Neuronal stem cell (in vitro differentiated cells): ENCODE data around the gene TUBA1C.
"Not testable (repeated sequence)": the region's sequence is repeated elsewhere in the genome, so short reads cannot be mapped to it uniquely, and the experiment has no call there.

Experiments
- DNase-seq: peaks from one replicate; pipeline ENCODE4 v3.0.0-alpha.2; 2013; ENCODE audit warnings: low spot score
- H2AFZ ChIP-seq: one replicate; pipeline ENCODE4 v1.6.1; 2013; ENCODE audit warnings: mild to moderate bottlenecking, low read length, inconsistent platforms
- H2AK5ac ChIP-seq: 2 replicates; pipeline ENCODE4 v1.6.1; 2013; ENCODE audit warnings: low read depth, mild to moderate bottlenecking, inconsistent platforms, low read length, moderate library complexity, mixed read lengths
- H2BK120ac ChIP-seq: 2 replicates; pipeline ENCODE4 v1.6.1; 2013; ENCODE audit warnings: low read depth, mild to moderate bottlenecking, inconsistent platforms, low read length, moderate library complexity, mixed read lengths
- H2BK12ac ChIP-seq: one replicate; pipeline ENCODE4 v1.6.1; 2013; ENCODE audit warnings: low read length, inconsistent platforms
- H2BK15ac ChIP-seq: 2 replicates; pipeline ENCODE4 v1.6.1; 2013; ENCODE audit warnings: mild to moderate bottlenecking, low read length, inconsistent platforms, mixed read lengths
- H2BK5ac ChIP-seq: one replicate; pipeline ENCODE4 v1.6.1; 2013; ENCODE audit warnings: inconsistent platforms, mild to moderate bottlenecking, low read length, moderate library complexity
- H3K14ac ChIP-seq: one replicate; pipeline ENCODE4 v1.6.1; 2013; ENCODE audit warnings: low read length, inconsistent platforms
- H3K18ac ChIP-seq: 2 replicates; pipeline ENCODE4 v1.6.1; 2013; ENCODE audit warnings: low read length, inconsistent platforms
- H3K23ac ChIP-seq: 2 replicates; pipeline ENCODE4 v1.6.1; 2013; ENCODE audit warnings: low read depth, mild to moderate bottlenecking, mixed read lengths, low read length, inconsistent platforms; ENCODE audit not compliant: poor library complexity
- H3K27ac ChIP-seq: replicated peaks from 3 replicates; pipeline ENCODE4 v1.5.1; 2013; ENCODE audit warnings: low read length, inconsistent platforms
- H3K27me3 ChIP-seq, 3 experiments: 2 replicates each; pipeline ENCODE4 v1.6.1; 2013; ENCODE audit warnings: low read length in 3 of 3, mild to moderate bottlenecking in 2 of 3, inconsistent platforms in 1 of 3, low read depth in 1 of 3, mixed read lengths in 1 of 3, moderate library complexity in 1 of 3; ENCODE audit not compliant: control insufficient read depth in 3 of 3, insufficient read depth in 3 of 3
- H3K36me3 ChIP-seq, 2 donors: replicated peaks in 1 of 2; 2 replicates each; pipeline ENCODE4 v1.6.1; 2013; ENCODE audit warnings: low read length in 2 of 2; ENCODE audit not compliant: control insufficient read depth in 2 of 2, insufficient read depth in 2 of 2
- H3K4ac ChIP-seq: 2 replicates; pipeline ENCODE4 v1.6.1; 2013; ENCODE audit warnings: inconsistent platforms, mild to moderate bottlenecking, low read length, moderate library complexity
- H3K4me1 ChIP-seq, 2 donors: 1 replicate in 1 of 2; 2 replicates in 1 of 2; pipeline ENCODE4 v1.6.1; 2013; ENCODE audit warnings: low read length in 2 of 2, low read depth in 1 of 2; ENCODE audit not compliant: control insufficient read depth in 2 of 2, insufficient read depth in 1 of 2
- H3K4me2 ChIP-seq: one replicate; pipeline ENCODE4 v1.6.1; 2013; ENCODE audit warnings: mild to moderate bottlenecking, low read length, inconsistent platforms; ENCODE audit not compliant: insufficient read depth, poor library complexity, severe bottlenecking
- H3K4me3 ChIP-seq, 2 donors: 2 replicates each; pipeline ENCODE4 v1.5.1; 2013; ENCODE audit warnings: low read length in 2 of 2, mild to moderate bottlenecking in 2 of 2, inconsistent platforms in 1 of 2, moderate library complexity in 1 of 2
- H3K79me1 ChIP-seq: one replicate; pipeline ENCODE4 v1.6.1; 2013; ENCODE audit warnings: low read depth, mild to moderate bottlenecking, inconsistent platforms, low read length, moderate library complexity
- H3K9ac ChIP-seq: one replicate; pipeline ENCODE4 v1.6.1; 2013; ENCODE audit warnings: mild to moderate bottlenecking, low read depth, low read length, inconsistent platforms; ENCODE audit not compliant: poor library complexity
- H3K9me3 ChIP-seq, 2 donors: replicated peaks in 1 of 2; 2 replicates each; pipeline versions ENCODE3 to v1.6.1; 2013; ENCODE audit warnings: low read length in 2 of 2, mild to moderate bottlenecking in 2 of 2, inconsistent platforms in 1 of 2, low read depth in 1 of 2, mixed read lengths in 1 of 2, moderate library complexity in 1 of 2; ENCODE audit not compliant: control insufficient read depth in 2 of 2, insufficient read depth in 1 of 2
- H4K8ac ChIP-seq: one replicate; pipeline ENCODE4 v1.6.1; 2013; ENCODE audit warnings: low read depth, mild to moderate bottlenecking, inconsistent platforms, low read length, moderate library complexity
- H4K91ac ChIP-seq: one replicate; pipeline ENCODE4 v1.6.1; 2013; ENCODE audit warnings: low read length, low read depth, mild to moderate bottlenecking, inconsistent platforms; ENCODE audit not compliant: poor library complexity
- WGBS, 2 donors: extraction: QIAGEN DNeasy Blood & Tissue Kit; methylation state at CpG; one replicate each; pipeline ENCODE4 v1.1.7; 2013; ENCODE audit warnings: missing lambda C conversion rate in 2 of 2, mixed read lengths in 1 of 2; ENCODE audit not compliant: insufficient read length in 2 of 2, insufficient replicate concordance in 1 of 2; ENCODE audit errors: extremely low coverage in 2 of 2; 5-methylcytosine and 5-hydroxymethylcytosine counted together

TUBA1C gene

DNA sequence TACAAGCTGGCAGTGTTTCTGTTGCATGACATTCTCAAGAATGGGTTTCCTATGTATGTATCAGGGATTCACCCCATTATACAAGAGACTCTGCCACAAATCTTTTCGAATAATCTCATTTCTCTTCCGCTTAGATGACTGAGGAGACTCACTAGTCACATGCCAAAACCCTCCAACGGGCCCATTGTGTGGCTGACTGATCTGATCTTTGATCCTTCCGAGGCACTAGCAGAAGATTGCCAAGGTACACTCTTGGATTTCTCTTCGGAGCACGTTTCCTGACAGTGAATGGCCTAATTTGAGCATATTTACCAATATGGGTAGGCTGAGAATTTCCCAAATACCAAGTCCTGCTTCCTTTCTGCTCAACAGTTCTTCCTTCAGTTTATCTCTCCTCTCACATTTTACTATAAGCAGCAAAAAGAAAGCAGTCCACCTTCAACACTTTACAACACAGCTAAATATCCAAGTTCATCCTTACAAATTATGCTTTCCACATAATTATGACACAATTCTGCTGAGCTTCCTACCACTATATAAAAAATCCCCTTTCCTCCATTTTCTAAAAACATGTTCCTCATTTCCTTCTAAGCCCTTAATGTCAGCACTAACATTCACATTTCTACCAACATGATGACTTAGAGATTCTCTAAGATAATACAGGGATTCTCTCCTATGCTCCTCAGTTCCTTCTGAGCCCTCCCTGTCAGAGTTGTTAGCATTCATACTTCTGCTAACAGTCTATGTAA is 41.1 kb downstream of the TUBA1C start:
- H3K9ac ChIP-seq = no peak overlapping the region
- no peak overlapping the region for H3K18ac ChIP-seq
- no CpG with 5 or more reads among the region's 6 CpGs for WGBS, 2 donors

DNA sequence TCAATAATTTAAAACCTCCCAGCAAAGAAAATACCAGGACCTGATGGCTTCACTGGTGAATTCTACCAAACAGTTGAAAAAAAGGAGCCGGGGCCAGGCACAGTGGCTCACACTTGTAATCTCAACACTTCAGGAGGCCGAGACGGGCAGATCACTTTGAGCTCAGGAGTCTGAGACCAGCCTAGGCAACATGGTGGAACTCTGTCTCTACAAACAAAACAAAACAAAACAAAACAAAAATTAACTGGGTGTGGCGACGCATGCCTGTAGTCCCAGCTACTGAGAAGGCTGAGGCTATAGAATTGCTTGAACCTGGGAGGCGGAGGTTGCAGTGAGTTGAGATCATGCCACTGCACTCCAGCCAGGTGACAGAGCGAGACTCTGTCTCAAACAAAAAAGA is 44.5 kb downstream of the TUBA1C start:
- Histone ChIP-seq H3K4ac (no peak overlapping the region), H4K91ac (no peak overlapping the region), H3K79me1 (no peaks in the 10 kb centered on the region), H3K4me2 (no peak overlapping the region), H3K27ac (no peak overlapping the region), H2AFZ (no peak overlapping the region), H2AK5ac (no peak overlapping the region), H3K23ac (no peak overlapping the region), H3K18ac (no peak overlapping the region), H3K9me3 (no peaks in the 10 kb centered on the region), H3K4me3 (no peak overlapping the region), H3K14ac (no peak overlapping the region), H3K36me3 (no peaks in the 10 kb centered on the region), H2BK120ac (no peak overlapping the region), H4K8ac (no peak overlapping the region), H2BK5ac (no peak overlapping the region), H3K4me1 (no peaks in the 10 kb centered on the region), H3K27me3 (peaks cover 0 to 29% (median 0%) of the 10 kb centered on the region in 3 experiments), H2BK12ac (no peak overlapping the region), H2BK15ac (no peak overlapping the region), H3K9ac (no peak overlapping the region)
- no CpG with 5 or more reads among the region's 7 CpGs for WGBS, 2 donors
- no peak for DNase-seq

More for the DNA sequence above, 41.1 kb downstream of the TUBA1C start:
- Histone ChIP-seq H2BK15ac (no peak overlapping the region), H3K79me1 (no peaks in the 10 kb centered on the region), H4K8ac (no peak overlapping the region), H3K4me3 (no peak overlapping the region), H2BK5ac (no peak overlapping the region), H4K91ac (no peak overlapping the region), H3K4me1 (no peaks in the 10 kb centered on the region), H3K36me3 (no peaks in the 10 kb centered on the region), H3K4ac (no peak overlapping the region), H2BK120ac (no peak overlapping the region), H2AFZ (no peak overlapping the region), H3K9me3 (no peaks in the 10 kb centered on the region), H3K27ac (no peak overlapping the region), H3K4me2 (no peak overlapping the region), H3K27me3 (peaks cover 0 to 41% (median 3%) of the 10 kb centered on the region in 3 experiments), H2BK12ac (no peak overlapping the region), H3K23ac (no peak overlapping the region), H3K14ac (no peak overlapping the region), H2AK5ac (no peak overlapping the region)
- no peak for DNase-seq

DNA sequence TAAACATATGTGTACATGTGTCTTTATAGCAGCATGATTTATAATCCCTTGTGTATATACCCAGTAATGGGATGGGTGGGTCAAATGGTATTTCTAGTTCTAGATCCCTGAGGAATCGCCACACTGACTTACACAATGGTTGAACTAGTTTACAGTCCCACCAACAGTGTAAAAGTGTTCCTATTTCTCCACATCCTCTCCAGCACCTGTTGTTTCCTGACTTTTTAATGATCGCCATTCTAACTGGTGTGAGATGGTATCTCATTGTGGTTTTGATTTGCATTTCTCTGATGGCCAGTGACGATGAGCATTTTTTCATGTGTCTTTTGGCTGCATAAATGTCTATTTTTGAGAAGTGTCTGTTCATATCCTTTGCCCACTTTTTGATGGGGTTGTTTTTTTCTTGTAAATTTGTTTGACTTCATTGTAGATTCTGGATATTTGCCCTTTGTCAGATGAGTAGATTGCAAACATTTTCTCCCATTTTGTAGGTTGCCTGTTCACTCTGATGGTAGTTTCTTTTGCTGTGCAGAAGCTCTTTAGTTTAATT is 45.6 kb downstream of the TUBA1C start:
- not testable (repeated sequence) for H3K23ac ChIP-seq, H2BK15ac ChIP-seq, H2BK120ac ChIP-seq, H3K9me3 ChIP-seq, H3K9ac ChIP-seq, H3K36me3 ChIP-seq, H2BK5ac ChIP-seq, H4K91ac ChIP-seq, H3K14ac ChIP-seq, H3K18ac ChIP-seq, H3K4me1 ChIP-seq, H2BK12ac ChIP-seq, H2AK5ac ChIP-seq, H3K4me2 ChIP-seq, H4K8ac ChIP-seq, DNase-seq, H3K4ac ChIP-seq, H2AFZ ChIP-seq, H3K79me1 ChIP-seq, H3K27ac ChIP-seq, H3K4me3 ChIP-seq
- WGBS, 2 donors = no CpG with 5 or more reads among the region's 3 CpGs
- peaks cover 0 to 29% (median 0%) of the 10 kb centered on the region in 3 experiments for H3K27me3 ChIP-seq

DNA sequence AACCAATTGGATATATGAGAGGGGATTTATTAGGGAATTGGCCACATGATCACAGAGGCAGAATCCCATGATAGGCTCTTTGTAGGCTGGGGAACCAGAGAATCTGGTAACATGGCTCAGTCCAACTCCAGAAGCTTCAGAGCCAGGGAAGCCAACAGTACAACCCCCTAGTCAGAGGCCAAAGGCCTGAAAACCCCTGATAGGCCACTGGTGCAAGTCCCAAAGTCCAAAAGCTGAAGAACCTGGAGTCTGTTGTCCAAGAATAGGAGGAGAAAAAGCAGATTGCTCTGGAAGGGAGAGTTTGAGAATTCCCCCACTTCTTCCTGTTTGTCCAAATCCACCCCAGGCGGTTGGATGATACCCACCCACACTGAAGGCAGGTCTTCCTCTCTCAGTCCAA is 49.9 kb downstream of the TUBA1C start:
- no peak overlapping the region for H2BK5ac ChIP-seq
- no peak overlapping the region for H2BK120ac ChIP-seq
- no peaks in the 10 kb centered on the region for H3K9me3 ChIP-seq
- no peak overlapping the region for H3K9ac ChIP-seq
- H3K4ac ChIP-seq = no peak overlapping the region
- H3K27ac ChIP-seq = no peak overlapping the region
- H2BK15ac ChIP-seq = no peak overlapping the region
- H2BK12ac ChIP-seq = no peak overlapping the region
- no peak overlapping the region for H3K18ac ChIP-seq
- no peak overlapping the region for H4K91ac ChIP-seq
- no CpG with 5 or more reads among the region's 1 CpG for WGBS, 2 donors
- no peak overlapping the region for H3K4me2 ChIP-seq
- H3K4me3 ChIP-seq = no peak overlapping the region
- no peak overlapping the region for H4K8ac ChIP-seq
- DNase-seq = no peak
- no peaks in the 10 kb centered on the region for H3K4me1 ChIP-seq
- H2AK5ac ChIP-seq = no peak overlapping the region
- H3K23ac ChIP-seq = no peak overlapping the region
- H3K36me3 ChIP-seq = no peaks in the 10 kb centered on the region
- H2AFZ ChIP-seq = no peak overlapping the region
- peaks cover 0 to 12% (median 0%) of the 10 kb centered on the region in 3 experiments for H3K27me3 ChIP-seq
- H3K79me1 ChIP-seq = no peaks in the 10 kb centered on the region
- no peak overlapping the region for H3K14ac ChIP-seq
